ENCODE data around the gene DENND1A. TPM values are rescaled to one million over a fixed set of nuclear protein-coding genes. Genes with fewer than 3 reads are reported as not detected.

Gene DENND1A
- total RNA-seq, 1 experiment from 2014 or later = 19.7 TPM

DNA sequence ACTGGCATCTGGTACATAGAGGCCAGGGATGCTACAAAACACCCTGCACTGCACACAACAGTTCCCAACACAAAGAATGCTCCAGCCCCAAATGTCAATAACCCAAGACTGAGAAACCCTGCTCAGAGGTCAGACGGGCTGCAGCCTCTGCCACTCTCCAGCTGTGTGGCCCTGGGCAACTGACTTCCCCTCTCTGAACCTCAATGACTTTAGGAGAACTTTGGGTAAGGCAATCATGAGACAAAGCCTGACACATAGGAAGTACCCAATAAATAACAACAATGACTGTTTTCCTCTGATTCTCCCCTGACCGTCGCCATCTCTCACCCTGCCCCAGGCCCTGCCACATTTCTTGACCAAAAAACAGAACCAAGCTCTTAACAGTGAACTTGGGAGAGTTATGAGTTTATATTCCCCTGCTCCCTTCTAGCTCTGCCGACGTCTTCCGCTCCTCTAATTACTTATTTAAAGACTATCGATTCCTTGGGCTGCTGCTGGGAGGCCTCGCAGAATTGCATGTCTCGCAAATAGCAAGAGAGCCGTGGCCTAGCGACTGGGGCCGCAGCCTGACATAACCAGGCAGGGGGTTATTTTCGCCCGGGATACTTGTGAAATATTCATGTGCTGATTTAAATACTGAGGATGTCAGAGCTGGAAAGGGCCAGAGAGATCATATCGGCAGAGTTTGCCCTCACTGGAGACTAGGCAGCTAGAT lies 598.4 kb downstream of the DENND1A start:
- intact Hi-C loops (cut with micrococcal nuclease; ENCODE audit: unreplicated experiment) (no loop called here), in situ Hi-C loops (cut with HindIII; ENCODE audit: low pct_unique_long_range_greater_than_20kb, low sequenced_read_pairs) (no loop called here)
- H3K27me3 ChIP-seq (ENCODE audit: control insufficient read depth, insufficient read depth, low read length) = no peaks in the 10 kb centered on the region
- no peak for DNase-seq (ENCODE audit: low read depth, low spot score)
- ATAC-seq = no peak
- ChIA-PET CTCF (no interaction called here), POLR2A (no interaction called here)
- TF ChIP-seq, protein P1, sequence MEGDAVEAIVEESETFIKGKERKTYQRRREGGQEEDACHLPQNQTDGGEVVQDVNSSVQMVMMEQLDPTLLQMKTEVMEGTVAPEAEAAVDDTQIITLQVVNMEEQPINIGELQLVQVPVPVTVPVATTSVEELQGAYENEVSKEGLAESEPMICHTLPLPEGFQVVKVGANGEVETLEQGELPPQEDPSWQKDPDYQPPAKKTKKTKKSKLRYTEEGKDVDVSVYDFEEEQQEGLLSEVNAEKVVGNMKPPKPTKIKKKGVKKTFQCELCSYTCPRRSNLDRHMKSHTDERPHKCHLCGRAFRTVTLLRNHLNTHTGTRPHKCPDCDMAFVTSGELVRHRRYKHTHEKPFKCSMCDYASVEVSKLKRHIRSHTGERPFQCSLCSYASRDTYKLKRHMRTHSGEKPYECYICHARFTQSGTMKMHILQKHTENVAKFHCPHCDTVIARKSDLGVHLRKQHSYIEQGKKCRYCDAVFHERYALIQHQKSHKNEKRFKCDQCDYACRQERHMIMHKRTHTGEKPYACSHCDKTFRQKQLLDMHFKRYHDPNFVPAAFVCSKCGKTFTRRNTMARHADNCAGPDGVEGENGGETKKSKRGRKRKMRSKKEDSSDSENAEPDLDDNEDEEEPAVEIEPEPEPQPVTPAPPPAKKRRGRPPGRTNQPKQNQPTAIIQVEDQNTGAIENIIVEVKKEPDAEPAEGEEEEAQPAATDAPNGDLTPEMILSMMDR (IDR thresholded peaks at IDR 0.05) = no peak
- TF ChIP-seq, protein P2, sequence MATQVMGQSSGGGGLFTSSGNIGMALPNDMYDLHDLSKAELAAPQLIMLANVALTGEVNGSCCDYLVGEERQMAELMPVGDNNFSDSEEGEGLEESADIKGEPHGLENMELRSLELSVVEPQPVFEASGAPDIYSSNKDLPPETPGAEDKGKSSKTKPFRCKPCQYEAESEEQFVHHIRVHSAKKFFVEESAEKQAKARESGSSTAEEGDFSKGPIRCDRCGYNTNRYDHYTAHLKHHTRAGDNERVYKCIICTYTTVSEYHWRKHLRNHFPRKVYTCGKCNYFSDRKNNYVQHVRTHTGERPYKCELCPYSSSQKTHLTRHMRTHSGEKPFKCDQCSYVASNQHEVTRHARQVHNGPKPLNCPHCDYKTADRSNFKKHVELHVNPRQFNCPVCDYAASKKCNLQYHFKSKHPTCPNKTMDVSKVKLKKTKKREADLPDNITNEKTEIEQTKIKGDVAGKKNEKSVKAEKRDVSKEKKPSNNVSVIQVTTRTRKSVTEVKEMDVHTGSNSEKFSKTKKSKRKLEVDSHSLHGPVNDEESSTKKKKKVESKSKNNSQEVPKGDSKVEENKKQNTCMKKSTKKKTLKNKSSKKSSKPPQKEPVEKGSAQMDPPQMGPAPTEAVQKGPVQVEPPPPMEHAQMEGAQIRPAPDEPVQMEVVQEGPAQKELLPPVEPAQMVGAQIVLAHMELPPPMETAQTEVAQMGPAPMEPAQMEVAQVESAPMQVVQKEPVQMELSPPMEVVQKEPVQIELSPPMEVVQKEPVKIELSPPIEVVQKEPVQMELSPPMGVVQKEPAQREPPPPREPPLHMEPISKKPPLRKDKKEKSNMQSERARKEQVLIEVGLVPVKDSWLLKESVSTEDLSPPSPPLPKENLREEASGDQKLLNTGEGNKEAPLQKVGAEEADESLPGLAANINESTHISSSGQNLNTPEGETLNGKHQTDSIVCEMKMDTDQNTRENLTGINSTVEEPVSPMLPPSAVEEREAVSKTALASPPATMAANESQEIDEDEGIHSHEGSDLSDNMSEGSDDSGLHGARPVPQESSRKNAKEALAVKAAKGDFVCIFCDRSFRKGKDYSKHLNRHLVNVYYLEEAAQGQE (IDR thresholded peaks at IDR 0.05; ENCODE audit: insufficient read depth in 1 of 2, low read depth in 2 of 2, low read length in 1 of 2) = no peak
- no peak for TF ChIP-seq POLR2AphosphoS5 (IDR thresholded peaks at IDR 0.05; ENCODE audit: low read depth, low read length)
- TF ChIP-seq SIN3A (IDR thresholded peaks at IDR 0.05; ENCODE audit: borderline replicate concordance, insufficient read depth, low read depth, low read length) = no peak
- no peak for TF ChIP-seq TCF7L2 (IDR thresholded peaks at IDR 0.05; ENCODE audit: low read depth, low read length)
- no peak overlapping the region for H3K27ac ChIP-seq (ENCODE audit: low read length)
- H3K4me1 ChIP-seq (ENCODE audit: control insufficient read depth, insufficient read depth, low read length) = peaks cover 10% of the 10 kb centered on the region
- BruUV-seq (replicated peaks) = no TSS peak
- no peak overlapping the region for H3K4me3 ChIP-seq (ENCODE audit: low read depth in 2 of 2, low read length in 2 of 2)
- no peaks in the 10 kb centered on the region for H3K36me3 ChIP-seq (ENCODE audit: control insufficient read depth, insufficient read depth, low read length)
- no peaks in the 10 kb centered on the region for H3K9me3 ChIP-seq (ENCODE audit: control insufficient read depth, insufficient read depth, low read depth, low read length)

Small RNA genes within 50 kb of the gene (microRNA-seq; reads per million reads assigned to microRNA genes)
- gene MIR601 (ENCODE audit: unreplicated experiment) (not detected), gene MIR7150 (ENCODE audit: unreplicated experiment) (not detected)

Other genes with a start within 250 kb of the DENND1A start
- 0.36 TPM for gene LHX2, start 81.6 kb upstream of the DENND1A start, total RNA-seq (2021; ENCODE audit: unreplicated experiment)